NCI-H446 (cell line): Measurements from ENCODE around the gene OR4A5.
"Not testable (repeated sequence)": the region's sequence is repeated elsewhere in the genome, so short reads cannot be mapped to it uniquely, and the experiment has no call there.

Experiments
- DNase-seq, 2 experiments: peaks; one replicate each; lab custom pipeline; 2025; lab: John Stamatoyannopoulos, UW

OR4A5 gene

DNA sequence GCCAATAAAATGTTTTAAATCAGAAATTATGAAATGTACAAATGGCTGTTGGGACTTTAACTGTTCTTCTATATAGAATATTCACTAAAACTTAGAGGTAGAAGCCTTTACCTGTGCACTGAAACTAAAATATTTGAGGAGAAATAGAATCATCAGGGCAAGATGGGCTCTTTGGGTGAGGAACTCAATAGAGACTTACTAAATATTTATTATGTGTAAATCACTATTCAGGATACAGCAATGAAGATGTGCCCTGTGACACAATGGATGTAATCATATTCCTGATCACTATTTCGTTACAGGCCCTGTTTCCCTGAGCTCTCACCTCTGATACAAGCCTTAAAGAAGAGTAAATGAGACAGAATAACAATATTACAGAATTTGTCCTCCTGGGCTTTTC, at the start of gene OR4A5:
Gene OR4A5 (plus strand): TSS at position 301 of the 400 bp plus-strand sequence. CDS start 53 bp downstream, at position 354.
- DNase-seq = not testable (repeated sequence)

- not testable (repeated sequence) for DNase-seq
These were observed 13.5 kb downstream of the OR4A5 start for GRCh38 chr11:54720094-54720493.
